Lung (tissue), 12 donors: Measurements from ENCODE around the gene LRIG1. TPM values are rescaled to one million over a fixed set of nuclear protein-coding genes. Genes with fewer than 3 reads are reported as not detected.

ENCODE experiments used
- ATAC-seq: fragments of 200-7000 bp; cut with Tn5 transposase; one replicate; pipeline ENCODE4 v1.9.1; 2020; ENCODE audit warnings: moderate number of reproducible peaks; ENCODE audit not compliant: insufficient read depth, low FRiP score
- DNase-seq, 3 donors: peaks; one replicate each; pipeline ENCODE4 v3.0.0-alpha.2; 2013 to 2017
- H3K27ac ChIP-seq, 2 donors: one replicate each; pipeline ENCODE4 v1.5.1; 2013; ENCODE audit warnings: mild to moderate bottlenecking in 2 of 2, moderate library complexity in 2 of 2, control low read depth in 1 of 2, inconsistent platforms in 1 of 2, low read depth in 1 of 2, low read length in 1 of 2
- H3K27me3 ChIP-seq, 3 donors: one replicate each; pipeline ENCODE4 v1.5.1; 2013; ENCODE audit warnings: low read length in 2 of 3; ENCODE audit not compliant: control insufficient read depth in 3 of 3, insufficient read depth in 3 of 3
- H3K36me3 ChIP-seq, 4 donors: one replicate each; pipeline ENCODE4 v1.5.1; 2013; ENCODE audit warnings: low read length in 4 of 4, mild to moderate bottlenecking in 1 of 4, moderate library complexity in 1 of 4; ENCODE audit not compliant: control insufficient read depth in 4 of 4, insufficient read depth in 4 of 4
- H3K4me1 ChIP-seq, 5 donors: one replicate each; pipeline ENCODE4 v1.5.1; 2013; ENCODE audit warnings: low read length in 5 of 5, mild to moderate bottlenecking in 2 of 5, moderate library complexity in 1 of 5; ENCODE audit not compliant: control insufficient read depth in 5 of 5, insufficient read depth in 5 of 5
- H3K4me3 ChIP-seq: one replicate; pipeline ENCODE4 v1.5.1; 2013; ENCODE audit warnings: mild to moderate bottlenecking, control low read depth, moderate library complexity
- H3K9ac ChIP-seq, 2 donors: one replicate each; pipeline ENCODE4 v1.5.1; 2013; ENCODE audit warnings: low read length in 2 of 2, control low read depth in 1 of 2; ENCODE audit not compliant: insufficient read depth in 1 of 2
- H3K9me3 ChIP-seq, 4 donors: one replicate each; pipeline ENCODE4 v1.5.1; 2013; ENCODE audit warnings: low read length in 3 of 4, mild to moderate bottlenecking in 1 of 4, moderate library complexity in 1 of 4; ENCODE audit not compliant: control insufficient read depth in 4 of 4, insufficient read depth in 3 of 4
- WGBS, 2 donors: extraction: QIAGEN DNeasy Blood & Tissue Kit; methylation state at CpG; one replicate each; pipeline ENCODE4 v1.1.7; 2013; 5-methylcytosine and 5-hydroxymethylcytosine counted together
- polyA plus RNA-seq, 2 donors: library from polyadenylated mRNA; stranded (reverse); fragments of 200-250 nt; gene quantifications; one replicate each; pipeline ENCODE4 v1.2.1, GENCODE V29; 2013
- total RNA-seq, 2 donors: library from RNA; depleted of rRNA in 1 of 2; stranded (reverse); fragments of >200 nt in 1 of 2; gene quantifications; one replicate each; pipeline ENCODE4 v1.2.1, GENCODE V29; 2014 to 2021
- TF ChIP-seq, protein P1 (sequence below): IDR thresholded peaks from 2 replicates; pipeline ENCODE4 v1.5.1; 2012; ENCODE audit warnings: mild to moderate bottlenecking; ENCODE audit errors: control extremely low read depth, extremely low read depth
- donor health status: control.
- donor health status: control.
- donor health status: Bipolar disorder and iron deficiency.
- donor health status: healthy.
- donor health status: DM: yes; HTN: yes; CAD: no.

The LRIG1 gene
- total and polyA plus RNA-seq, 4 donors: 21.9 to 97.4 (median 42.2) TPM

DNA sequence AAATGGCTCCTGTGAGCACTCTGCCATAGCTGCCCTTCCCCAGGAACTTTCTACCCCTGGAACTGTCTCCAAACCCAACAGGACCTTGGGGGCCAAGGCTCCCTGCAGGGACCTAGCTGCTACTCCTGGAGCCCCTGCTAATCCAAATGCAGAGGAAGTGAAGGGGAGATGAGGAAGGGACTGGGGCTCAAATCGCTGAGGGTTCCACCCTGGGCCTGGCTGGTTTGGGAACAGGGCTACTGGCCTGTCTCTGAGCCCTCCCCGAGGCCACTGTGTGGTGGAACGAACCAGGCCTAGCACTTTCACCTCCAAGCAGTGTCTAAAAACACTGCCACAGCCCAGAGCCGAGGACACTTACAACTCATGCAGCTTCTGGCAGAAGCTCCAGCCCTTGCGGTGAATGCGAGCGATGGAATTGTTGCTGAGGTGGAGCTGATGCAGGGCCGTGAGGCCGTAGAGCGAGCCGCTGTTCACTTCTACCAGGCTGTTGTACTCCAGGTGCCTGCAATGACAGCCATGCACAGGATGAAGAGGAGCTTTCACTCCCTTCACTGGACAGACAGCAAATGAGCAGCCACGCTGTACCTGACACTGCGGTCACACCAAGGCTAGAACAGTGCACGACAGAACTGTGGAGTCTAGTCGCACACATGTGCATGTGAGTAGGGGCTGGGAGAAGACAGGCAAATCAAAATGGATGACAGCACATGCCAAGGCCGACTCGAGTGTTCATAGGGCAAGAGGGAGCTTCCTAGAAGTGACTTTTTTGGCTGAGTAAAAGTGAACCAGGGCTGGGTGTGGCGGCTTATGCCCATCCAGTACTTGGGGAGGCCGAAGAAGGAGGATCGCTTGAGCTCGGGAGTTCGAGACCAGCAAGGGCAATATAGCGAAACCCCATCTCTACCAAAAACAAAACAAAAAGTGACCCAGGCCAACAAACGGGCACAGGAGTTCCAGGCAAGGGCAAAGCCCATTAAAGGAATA is 90.8 kb downstream of the LRIG1 start:
- no peak overlapping the region for H3K4me3 ChIP-seq
- DNase-seq (no peak), ATAC-seq (no peak)
- TF ChIP-seq, protein P1, sequence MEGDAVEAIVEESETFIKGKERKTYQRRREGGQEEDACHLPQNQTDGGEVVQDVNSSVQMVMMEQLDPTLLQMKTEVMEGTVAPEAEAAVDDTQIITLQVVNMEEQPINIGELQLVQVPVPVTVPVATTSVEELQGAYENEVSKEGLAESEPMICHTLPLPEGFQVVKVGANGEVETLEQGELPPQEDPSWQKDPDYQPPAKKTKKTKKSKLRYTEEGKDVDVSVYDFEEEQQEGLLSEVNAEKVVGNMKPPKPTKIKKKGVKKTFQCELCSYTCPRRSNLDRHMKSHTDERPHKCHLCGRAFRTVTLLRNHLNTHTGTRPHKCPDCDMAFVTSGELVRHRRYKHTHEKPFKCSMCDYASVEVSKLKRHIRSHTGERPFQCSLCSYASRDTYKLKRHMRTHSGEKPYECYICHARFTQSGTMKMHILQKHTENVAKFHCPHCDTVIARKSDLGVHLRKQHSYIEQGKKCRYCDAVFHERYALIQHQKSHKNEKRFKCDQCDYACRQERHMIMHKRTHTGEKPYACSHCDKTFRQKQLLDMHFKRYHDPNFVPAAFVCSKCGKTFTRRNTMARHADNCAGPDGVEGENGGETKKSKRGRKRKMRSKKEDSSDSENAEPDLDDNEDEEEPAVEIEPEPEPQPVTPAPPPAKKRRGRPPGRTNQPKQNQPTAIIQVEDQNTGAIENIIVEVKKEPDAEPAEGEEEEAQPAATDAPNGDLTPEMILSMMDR: no peak
- no peaks in the 10 kb centered on the region for H3K9me3 ChIP-seq
- WGBS, 2 donors: 96 to 97% methylated on average over 24 of the region's 24 CpGs
- H3K27me3 ChIP-seq: no peaks in the 10 kb centered on the region
- H3K9ac ChIP-seq: no peak overlapping the region
- H3K27ac ChIP-seq: no peak overlapping the region
- peaks cover 0 to 55% (median 13%) of the 10 kb centered on the region in 4 donors for H3K36me3 ChIP-seq
- H3K4me1 ChIP-seq: peaks cover 0 to 8% (median 0%) of the 10 kb centered on the region in 5 donors

DNA sequence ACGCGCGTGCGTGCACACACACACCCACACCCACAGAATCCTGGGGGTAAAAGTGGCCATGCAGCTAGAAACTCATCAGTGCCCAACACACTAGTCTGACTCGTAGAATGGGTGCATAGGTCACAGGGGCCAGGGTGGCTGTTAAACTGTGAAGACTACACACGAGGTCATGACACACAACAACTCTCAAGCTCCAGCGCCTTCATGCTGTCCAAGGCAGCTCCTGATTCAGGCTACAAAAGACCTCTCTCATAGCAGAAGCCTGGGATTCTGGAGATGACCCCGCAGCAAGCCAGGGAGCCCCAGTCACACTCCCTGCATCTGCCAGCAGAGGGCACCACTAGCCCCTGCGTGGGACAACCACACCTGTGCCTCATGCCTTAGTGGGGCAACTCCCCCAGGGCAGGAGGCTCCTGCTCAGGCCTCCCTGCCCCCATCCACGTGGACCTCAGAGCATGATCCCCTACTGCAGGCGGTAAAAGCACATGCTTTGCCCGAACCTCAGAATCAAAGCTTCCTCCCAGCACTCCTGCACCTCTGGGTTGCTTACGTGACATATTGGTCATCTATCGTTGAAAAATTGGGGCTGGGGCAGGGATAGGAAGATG is 93.1 kb downstream of the LRIG1 start:
- peak; percentile 61 for ATAC-seq
- no peak overlapping the region for H3K27ac ChIP-seq
- peak; percentile 47 to 62 (median 48) for DNase-seq
- WGBS, 2 donors: 65 to 67% methylated on average over 14 of the region's 14 CpGs
- H3K27me3 ChIP-seq: no peaks in the 10 kb centered on the region
- H3K9me3 ChIP-seq: no peaks in the 10 kb centered on the region
- peaks cover 4 to 49% (median 16%) of the 10 kb centered on the region in 4 donors for H3K36me3 ChIP-seq
- H3K9ac ChIP-seq: no peak overlapping the region
- TF ChIP-seq, protein P1: peak; percentile 62
- H3K4me3 ChIP-seq: no peak overlapping the region
- peaks cover 0 to 19% (median 0%) of the 10 kb centered on the region in 5 donors for H3K4me1 ChIP-seq

DNA sequence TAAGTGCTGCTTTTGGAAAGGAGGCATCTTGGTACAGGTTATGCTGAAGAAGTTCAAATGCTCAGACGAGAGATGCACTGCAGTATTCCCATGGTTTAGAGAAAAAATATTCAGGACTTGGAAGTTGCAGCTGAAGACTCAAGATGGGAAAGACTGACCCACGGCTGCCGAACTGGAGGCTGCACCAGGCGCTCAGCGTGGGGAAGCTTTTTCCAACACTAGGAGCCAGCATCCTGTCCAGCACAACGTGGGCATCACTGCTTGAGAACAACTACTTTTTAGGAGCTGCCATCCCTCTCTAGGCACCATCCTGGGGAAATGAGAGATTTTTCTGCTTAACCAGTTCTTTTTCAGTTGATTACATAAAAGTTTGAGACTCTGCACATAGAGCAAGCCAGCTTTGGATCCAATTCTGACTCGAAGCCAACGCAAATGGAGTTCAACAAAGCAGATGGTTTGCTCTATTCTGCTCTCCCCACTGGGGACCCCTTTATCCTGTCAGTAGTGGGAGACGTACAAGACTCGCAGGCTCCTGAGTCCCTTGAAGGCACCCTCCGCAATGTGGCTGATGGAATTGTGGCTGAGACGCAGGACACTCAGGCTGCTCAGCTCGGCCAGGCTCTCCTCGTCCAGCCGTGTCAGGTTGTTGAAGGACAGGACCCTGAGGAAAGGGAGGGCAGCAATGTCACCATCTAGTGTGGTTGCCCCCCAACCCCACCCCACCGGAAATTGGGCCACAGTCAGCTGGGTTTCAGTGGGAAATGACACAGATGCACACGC is 93.8 kb downstream of the LRIG1 start:
- H3K4me1 ChIP-seq: peaks cover 0 to 19% (median 0%) of the 10 kb centered on the region in 5 donors
- 87 to 90% methylated on average over 17 of the region's 17 CpGs for WGBS, 2 donors
- no peaks in the 10 kb centered on the region for H3K27me3 ChIP-seq
- no peak overlapping the region for H3K9ac ChIP-seq
- ATAC-seq: no peak
- DNase-seq: peak in 2 of 3 donors; percentile 10 to 50
- peaks cover 4 to 47% (median 14%) of the 10 kb centered on the region in 4 donors for H3K36me3 ChIP-seq
- H3K9me3 ChIP-seq: no peaks in the 10 kb centered on the region
- no peak overlapping the region for H3K27ac ChIP-seq
- H3K4me3 ChIP-seq: no peak overlapping the region
- TF ChIP-seq, protein P1: no peak
